ENCODE measurements around the gene HSPB9. TPM values are rescaled to one million over a fixed set of nuclear protein-coding genes. Genes with fewer than 3 reads are reported as not detected.

HSPB9 gene
- total RNA-seq, 4 donors from 2014 or later = 0.14 TPM; not detected in 3

- H3K27ac ChIP-seq = no peak overlapping the region
- H3K36me3 ChIP-seq = no peaks in the 10 kb centered on the region
- no peak for TF ChIP-seq POLR2A (IDR thresholded peaks at IDR 0.05)
- no peak for TF ChIP-seq POLR2AphosphoS5 (IDR thresholded peaks at IDR 0.05)
- TF ChIP-seq EP300 (IDR thresholded peaks at IDR 0.05; ENCODE audit: low read depth) = no peak
- TF ChIP-seq CTCF (IDR thresholded peaks at IDR 0.05) = no peak
- H3K27me3 ChIP-seq = peaks cover 13% of the 10 kb centered on the region
- intact Hi-C loops (cut with DNase I; ENCODE audit: low total_unique reads) (no loop called here), in situ Hi-C loops (cut with MboI; ENCODE audit: low pct_ligation_motif_present in 1 of 4, low pct_unique_long_range_greater_than_20kb in 1 of 4, low sequenced_read_pairs in 3 of 4) (loop anchor here in 1 of 4 donors (25.0 kb wide), 1 partner anchor 340 kb away; the partner anchor contains the start of gene HAP1)
- H3K9me3 ChIP-seq = no peaks in the 10 kb centered on the region
- WGBS, 2 donors (ENCODE audit: low coverage in 1 of 2) = 86% methylated on average over 5 of the region's 5 CpGs; no CpG with 5 or more reads in 1 of the 2 donors
- H3K4me1 ChIP-seq = peaks cover 0 to 1% (median under 1%) of the 10 kb centered on the region in 4 donors
- DNase-seq = no peak
- no peak overlapping the region for H3K4me3 ChIP-seq
Observed at GRCh38 chr17:42077755-42078154, 44.8 kb upstream of the HSPB9 start.

- Histone ChIP-seq H3K4me3 (no peak overlapping the region), H3K27me3 (peaks cover 6% of the 10 kb centered on the region), H3K36me3 (no peaks in the 10 kb centered on the region), H3K9me3 (no peaks in the 10 kb centered on the region), H3K4me1 (no peaks in the 10 kb centered on the region), H3K27ac (no peak overlapping the region)
- intact Hi-C loops (cut with DNase I; ENCODE audit: low total_unique reads) = no loop called here
- no peak for TF ChIP-seq POLR2AphosphoS5 (IDR thresholded peaks at IDR 0.05)
- no peak for TF ChIP-seq CTCF (IDR thresholded peaks at IDR 0.05)
- TF ChIP-seq POLR2A (IDR thresholded peaks at IDR 0.05) = no peak
- no peak for TF ChIP-seq EP300 (IDR thresholded peaks at IDR 0.05; ENCODE audit: low read depth)
- in situ Hi-C loops (cut with MboI; ENCODE audit: low pct_ligation_motif_present in 1 of 4, low pct_unique_long_range_greater_than_20kb in 1 of 4, low sequenced_read_pairs in 3 of 4) = loop anchor here in 1 of 4 donors (25.0 kb wide), 1 partner anchor 341 kb away; the partner anchor contains the start of gene HAP1
- DNase-seq = no peak
- WGBS, 2 donors (ENCODE audit: low coverage in 1 of 2) = 59 to 83% methylated on average over 3 to 8 of the region's 8 CpGs
Observed at GRCh38 chr17:42078396-42079043, 44.1 kb upstream of the HSPB9 start.

GRCh38 chr17:42079541-42079940, 43.1 kb upstream of the HSPB9 start:
- H3K9me3 ChIP-seq = no peaks in the 10 kb centered on the region
- H3K27me3 ChIP-seq = no peaks in the 10 kb centered on the region
- in situ Hi-C loops (cut with MboI; ENCODE audit: low pct_ligation_motif_present in 1 of 4, low pct_unique_long_range_greater_than_20kb in 1 of 4, low sequenced_read_pairs in 3 of 4) = loop anchor here in 1 of 4 donors (25.0 kb wide), 1 partner anchor 342 kb away; the partner anchor contains the start of gene HAP1
- no peak for DNase-seq
- WGBS, 2 donors (ENCODE audit: low coverage in 1 of 2) = 80 to 82% methylated on average over 2 of the region's 2 CpGs
- H3K27ac ChIP-seq = no peak overlapping the region
- no peaks in the 10 kb centered on the region for H3K4me1 ChIP-seq
- H3K36me3 ChIP-seq = no peaks in the 10 kb centered on the region
- TF ChIP-seq CTCF (IDR thresholded peaks at IDR 0.05) (no peak), EP300 (IDR thresholded peaks at IDR 0.05; ENCODE audit: low read depth) (no peak), POLR2AphosphoS5 (IDR thresholded peaks at IDR 0.05) (no peak), POLR2A (IDR thresholded peaks at IDR 0.05) (no peak)
- no peak overlapping the region for H3K4me3 ChIP-seq
- intact Hi-C loops (cut with DNase I; ENCODE audit: low total_unique reads) = no loop called here

GRCh38 chr17:42081516-42082129, 41.0 kb upstream of the HSPB9 start:
- intact Hi-C loops (cut with DNase I; ENCODE audit: low total_unique reads) = no loop called here
- WGBS, 2 donors (ENCODE audit: low coverage in 1 of 2) = 47% methylated on average over 9 of the region's 9 CpGs; no CpG with 5 or more reads in 1 of the 2 donors

More at GRCh38 chr17:42081516-42082129, 41.0 kb upstream of the HSPB9 start:
- in situ Hi-C loops (cut with MboI; ENCODE audit: low pct_ligation_motif_present in 1 of 4, low pct_unique_long_range_greater_than_20kb in 1 of 4, low sequenced_read_pairs in 3 of 4) = loop anchor here in 1 of 4 donors (25.0 kb wide), 1 partner anchor 344 kb away; the partner anchor contains the start of gene HAP1
- no peak overlapping the region for H3K4me3 ChIP-seq
- H3K36me3 ChIP-seq = no peaks in the 10 kb centered on the region
- no peak overlapping the region for H3K27ac ChIP-seq
- no peak for TF ChIP-seq CTCF (IDR thresholded peaks at IDR 0.05)
- no peak for TF ChIP-seq POLR2AphosphoS5 (IDR thresholded peaks at IDR 0.05)
- no peak for TF ChIP-seq EP300 (IDR thresholded peaks at IDR 0.05; ENCODE audit: low read depth)
- no peak for TF ChIP-seq POLR2A (IDR thresholded peaks at IDR 0.05)
- no peaks in the 10 kb centered on the region for H3K27me3 ChIP-seq
- no peaks in the 10 kb centered on the region for H3K9me3 ChIP-seq
- DNase-seq = no peak
- no peaks in the 10 kb centered on the region for H3K4me1 ChIP-seq

Measured in transverse colon (tissue), 4 donors.